ENCODE results near the gene KHNYN. TPM values are rescaled to one million over a fixed set of nuclear protein-coding genes. Genes with fewer than 3 reads are reported as not detected.

KHNYN gene
- total and polyA plus RNA-seq, 2 of the 8 experiments (the other 6 are each of a cell fraction or from before 2014, with no cell fraction given) = 7.6 to 22.3 TPM

DNA sequence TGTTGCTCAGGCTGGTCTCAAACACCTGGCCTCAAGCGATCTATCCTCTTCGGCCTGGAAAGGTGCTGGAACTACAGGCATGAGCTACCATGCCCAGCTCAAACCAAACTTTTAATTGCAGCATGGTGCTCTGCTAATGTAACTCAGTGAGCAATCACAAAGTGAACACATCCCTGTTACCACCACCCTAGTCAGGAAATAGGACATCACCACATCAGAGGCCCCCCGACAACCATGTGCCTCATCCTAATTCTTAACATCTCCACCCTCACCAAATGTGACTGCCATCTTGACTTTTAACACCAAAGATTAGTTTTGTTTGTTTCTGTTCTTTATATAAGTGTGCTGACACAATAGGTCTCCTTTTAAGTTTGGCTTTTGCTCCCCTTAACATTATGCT lies 35.6 kb downstream of the KHNYN start (continued):
- no peak for TF ChIP-seq EP300 (IDR thresholded peaks at IDR 0.05; ENCODE audit: borderline replicate concordance in 1 of 2, low read depth in 2 of 2, low read length in 2 of 2)
- no peak for TF ChIP-seq CBX8 (IDR thresholded peaks at IDR 0.05; ENCODE audit: borderline replicate concordance, low read depth, low read length)
- TF ChIP-seq CHD2 (IDR thresholded peaks at IDR 0.05; ENCODE audit: low read length) = no peak
- TF ChIP-seq NRF1 (IDR thresholded peaks at IDR 0.05; ENCODE audit: low read depth, low read length) = no peak
- no peak for TF ChIP-seq TAF7 (optimal IDR thresholded peaks at IDR 0.05; ENCODE audit: borderline replicate concordance, low read depth, low read length)
